GM12872 (cell line): Measurements from ENCODE around the gene ZCCHC4.

Source experiments
- TF ChIP-seq, protein P1 (sequence below): IDR thresholded peaks from 3 replicates; pipeline ENCODE4 v1.5.1; 2011; ENCODE audit warnings: low read depth, mild to moderate bottlenecking, low read length, moderate library complexity; ENCODE audit not compliant: insufficient read depth

Gene ZCCHC4, protein sequence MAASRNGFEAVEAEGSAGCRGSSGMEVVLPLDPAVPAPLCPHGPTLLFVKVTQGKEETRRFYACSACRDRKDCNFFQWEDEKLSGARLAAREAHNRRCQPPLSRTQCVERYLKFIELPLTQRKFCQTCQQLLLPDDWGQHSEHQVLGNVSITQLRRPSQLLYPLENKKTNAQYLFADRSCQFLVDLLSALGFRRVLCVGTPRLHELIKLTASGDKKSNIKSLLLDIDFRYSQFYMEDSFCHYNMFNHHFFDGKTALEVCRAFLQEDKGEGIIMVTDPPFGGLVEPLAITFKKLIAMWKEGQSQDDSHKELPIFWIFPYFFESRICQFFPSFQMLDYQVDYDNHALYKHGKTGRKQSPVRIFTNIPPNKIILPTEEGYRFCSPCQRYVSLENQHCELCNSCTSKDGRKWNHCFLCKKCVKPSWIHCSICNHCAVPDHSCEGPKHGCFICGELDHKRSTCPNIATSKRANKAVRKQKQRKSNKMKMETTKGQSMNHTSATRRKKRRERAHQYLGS

DNA sequence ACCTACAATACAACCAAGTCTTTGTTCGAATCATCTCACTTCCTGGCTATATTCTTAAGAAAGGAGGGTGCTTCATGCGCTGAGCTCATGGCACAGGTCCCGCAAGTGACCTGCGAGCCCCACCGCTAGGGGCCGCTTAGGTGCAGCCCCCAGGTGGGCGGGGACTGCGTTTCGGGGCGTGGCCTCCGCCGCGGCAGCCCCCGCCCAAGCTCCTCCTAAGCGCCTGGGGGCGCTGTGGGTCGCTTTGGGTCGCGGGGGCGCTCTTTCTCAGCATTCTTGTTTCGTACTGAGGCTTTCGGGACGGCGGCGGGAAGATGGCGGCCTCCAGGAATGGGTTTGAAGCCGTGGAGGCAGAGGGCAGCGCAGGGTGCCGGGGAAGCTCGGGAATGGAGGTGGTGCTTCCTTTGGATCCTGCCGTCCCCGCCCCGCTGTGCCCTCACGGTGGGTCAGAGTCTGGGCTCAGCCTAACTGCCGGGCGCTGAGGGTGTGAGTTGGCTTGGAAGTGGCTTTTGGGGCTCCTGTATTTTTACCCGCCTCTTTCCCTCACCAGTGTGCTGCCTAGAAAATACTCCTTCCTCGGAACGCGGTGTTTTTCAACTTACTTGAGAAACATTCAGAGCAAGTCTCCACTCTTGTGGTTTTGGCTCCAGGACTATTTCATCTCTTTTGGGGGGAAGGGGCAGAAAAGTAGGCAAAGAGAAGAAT, at the start of gene ZCCHC4:
Gene ZCCHC4, plus strand, starts transcription at position 279 of the 705 bp plus-strand sequence. Its CDS starts 36 bp downstream, at position 315.
- TF ChIP-seq, protein P1, sequence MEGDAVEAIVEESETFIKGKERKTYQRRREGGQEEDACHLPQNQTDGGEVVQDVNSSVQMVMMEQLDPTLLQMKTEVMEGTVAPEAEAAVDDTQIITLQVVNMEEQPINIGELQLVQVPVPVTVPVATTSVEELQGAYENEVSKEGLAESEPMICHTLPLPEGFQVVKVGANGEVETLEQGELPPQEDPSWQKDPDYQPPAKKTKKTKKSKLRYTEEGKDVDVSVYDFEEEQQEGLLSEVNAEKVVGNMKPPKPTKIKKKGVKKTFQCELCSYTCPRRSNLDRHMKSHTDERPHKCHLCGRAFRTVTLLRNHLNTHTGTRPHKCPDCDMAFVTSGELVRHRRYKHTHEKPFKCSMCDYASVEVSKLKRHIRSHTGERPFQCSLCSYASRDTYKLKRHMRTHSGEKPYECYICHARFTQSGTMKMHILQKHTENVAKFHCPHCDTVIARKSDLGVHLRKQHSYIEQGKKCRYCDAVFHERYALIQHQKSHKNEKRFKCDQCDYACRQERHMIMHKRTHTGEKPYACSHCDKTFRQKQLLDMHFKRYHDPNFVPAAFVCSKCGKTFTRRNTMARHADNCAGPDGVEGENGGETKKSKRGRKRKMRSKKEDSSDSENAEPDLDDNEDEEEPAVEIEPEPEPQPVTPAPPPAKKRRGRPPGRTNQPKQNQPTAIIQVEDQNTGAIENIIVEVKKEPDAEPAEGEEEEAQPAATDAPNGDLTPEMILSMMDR = peak; percentile 99

DNA sequence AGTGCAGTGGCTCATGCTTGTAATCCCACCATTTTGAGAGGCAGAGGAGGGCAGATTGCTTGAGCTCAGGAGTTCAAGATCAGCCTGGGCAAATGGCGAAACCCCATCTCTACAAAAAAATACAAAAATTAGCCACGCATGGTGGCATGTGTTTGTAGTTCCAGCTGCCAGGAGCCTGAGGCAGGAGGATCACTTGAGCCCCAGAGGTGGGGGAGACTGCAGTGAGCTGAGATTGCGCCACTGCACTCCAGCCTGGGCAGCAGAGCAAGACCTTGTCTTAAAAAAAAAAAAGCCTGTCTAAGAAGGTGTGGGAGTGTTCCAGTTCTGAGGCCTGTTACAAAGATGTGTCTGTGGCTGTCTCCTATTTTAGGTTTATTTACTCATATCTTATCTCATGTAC, 40.7 kb upstream of the ZCCHC4 start:
- TF ChIP-seq, protein P1 = no peak

DNA sequence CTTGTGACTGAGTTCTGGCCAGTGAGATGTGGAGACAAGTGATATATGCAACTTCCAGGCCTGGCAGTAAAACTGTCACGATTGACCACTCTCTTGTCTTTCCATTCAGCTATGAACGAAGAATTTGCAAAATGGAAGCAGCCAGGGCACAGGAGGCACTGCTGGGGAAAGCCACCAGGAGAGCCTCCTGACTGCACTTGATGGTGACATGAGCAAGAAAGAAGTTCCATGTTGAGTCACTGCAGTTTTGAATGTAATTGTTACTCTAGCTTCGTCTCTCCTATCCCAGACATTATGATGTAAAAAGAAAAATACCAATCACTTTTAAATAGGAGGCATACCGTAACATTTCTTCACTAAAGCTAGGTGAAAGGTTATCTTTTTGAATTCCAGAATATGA, 32.4 kb upstream of the ZCCHC4 start:
- TF ChIP-seq, protein P1 = no peak

DNA sequence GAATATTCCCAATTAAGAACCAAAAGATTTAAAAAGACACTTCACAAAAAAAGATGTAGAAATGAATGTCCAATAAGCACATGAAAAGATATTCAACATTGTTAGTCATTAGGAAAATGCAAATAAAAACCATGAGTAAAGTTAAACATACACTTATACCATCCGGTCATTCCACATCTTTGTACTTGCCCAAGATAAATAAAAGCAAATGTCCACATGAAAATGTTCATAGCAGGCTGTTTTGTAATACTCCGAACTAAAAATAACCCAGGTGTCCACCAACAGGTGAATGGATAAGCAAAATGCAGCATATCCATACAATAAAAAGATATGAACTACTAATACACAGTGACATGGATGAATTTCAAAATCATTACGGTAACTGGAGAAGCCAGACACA, 28.6 kb upstream of the ZCCHC4 start:
- TF ChIP-seq, protein P1 = no peak

DNA sequence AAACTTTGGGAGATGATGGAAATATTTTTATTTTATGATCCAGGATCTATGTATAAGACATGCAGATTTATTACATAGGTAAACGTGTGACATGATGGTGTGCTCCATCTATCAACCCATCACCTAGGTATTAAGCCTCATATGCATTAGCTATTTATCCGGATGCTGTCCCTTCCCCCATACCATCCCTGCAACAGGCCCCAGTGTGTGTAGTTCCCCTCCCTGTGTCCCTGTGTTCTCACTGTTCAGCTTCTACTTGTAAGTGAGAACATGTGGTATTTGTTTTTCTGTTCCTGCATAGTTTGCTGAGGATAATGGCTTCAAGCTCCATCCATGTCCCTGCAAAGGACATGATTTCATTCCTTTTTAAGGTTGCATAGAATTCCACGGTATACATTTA, 28.1 kb upstream of the ZCCHC4 start:
- TF ChIP-seq, protein P1 = no peak

DNA sequence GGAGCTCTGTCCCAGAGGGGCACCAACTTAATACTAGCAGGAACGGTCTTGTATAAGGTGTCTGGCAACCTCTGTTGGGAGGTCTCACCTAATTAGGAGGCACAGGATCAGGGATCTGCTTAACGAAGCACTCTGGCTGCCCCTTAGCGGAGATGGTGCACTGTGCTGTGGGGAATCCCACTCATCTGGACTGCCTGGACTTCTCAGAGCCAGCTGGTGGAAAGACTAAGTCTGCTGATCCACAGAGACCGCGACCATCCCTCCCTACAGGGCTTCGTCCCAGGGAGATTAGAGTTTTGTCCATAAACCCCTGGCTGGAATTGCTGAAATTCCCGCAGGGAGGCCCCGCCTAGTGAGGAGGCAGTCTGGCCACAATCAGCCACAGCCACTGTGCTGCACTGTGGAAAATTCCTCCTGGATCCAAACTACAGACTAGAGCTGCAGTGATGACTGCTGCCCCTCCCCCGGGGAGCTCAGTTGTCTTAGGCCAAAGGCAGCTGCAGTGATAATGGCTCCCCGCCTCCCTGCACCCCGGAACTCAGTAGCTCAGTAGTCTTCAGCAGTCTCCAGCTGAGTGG, 22.0 kb upstream of the ZCCHC4 start:
- TF ChIP-seq, protein P1 = no peak

DNA sequence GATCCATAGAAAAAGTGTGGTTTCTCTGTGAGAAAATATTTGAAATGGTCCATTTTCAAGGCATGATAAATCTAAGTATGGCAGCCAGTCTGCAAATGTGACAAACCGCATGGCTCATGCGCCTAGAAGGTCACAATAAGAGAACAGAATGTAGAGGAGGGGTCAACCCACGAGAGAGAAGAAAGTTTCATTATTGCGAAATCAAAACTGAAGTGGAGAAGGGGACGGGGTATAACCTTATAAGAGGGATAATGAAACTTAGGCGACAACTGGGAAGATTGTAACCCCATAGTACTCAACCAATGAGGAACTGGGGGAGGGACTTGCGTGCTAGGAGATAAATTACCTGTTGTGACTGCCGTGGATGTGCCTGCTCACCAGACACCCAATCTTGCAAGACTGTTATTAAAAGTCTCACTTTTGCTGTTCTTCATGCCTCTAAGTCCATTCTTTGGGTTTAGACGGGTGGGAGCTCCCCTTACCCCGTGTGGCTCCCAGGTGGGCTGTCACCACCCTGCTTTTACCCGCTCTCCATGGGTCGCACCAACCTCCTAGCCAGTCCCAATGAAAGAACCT, 21.3 kb upstream of the ZCCHC4 start:
- TF ChIP-seq, protein P1 = no peak
